Kidney epithelial cell (primary cell): ENCODE results near the gene KCNH1. TPM values are rescaled to one million over a fixed set of nuclear protein-coding genes. Genes with fewer than 3 reads are reported as not detected.

Experiments used
- DNase-seq: peaks from one replicate; pipeline ENCODE4 v3.0.0-alpha.2; 2010; ENCODE audit warnings: low read depth
- H3K27me3 ChIP-seq: 2 replicates; pipeline ENCODE4 v1.6.0; 2011; ENCODE audit warnings: low read length; ENCODE audit not compliant: control insufficient read depth, insufficient read depth
- H3K36me3 ChIP-seq: 2 replicates; pipeline ENCODE4 v1.5.1; 2011; ENCODE audit warnings: low read length; ENCODE audit not compliant: control insufficient read depth, insufficient read depth
- H3K4me3 ChIP-seq: 2 replicates; pipeline ENCODE4 v1.5.1; 2011; ENCODE audit warnings: low read depth, mild to moderate bottlenecking, control low read depth, low read length
- total RNA-seq: library from RNA; depleted of rRNA; stranded (reverse); fragments of >200 nt; gene quantifications from 2 replicates; pipeline ENCODE4 v1.2.3, GENCODE V29; 2015
- TF ChIP-seq, protein P1 (sequence below): IDR thresholded peaks from 2 replicates; pipeline ENCODE4 v1.5.1; 2011; ENCODE audit warnings: mild to moderate bottlenecking, moderate library complexity, low read length, control low read depth, inconsistent platforms; ENCODE audit not compliant: insufficient read depth, poor library complexity, severe bottlenecking

KCNH1 gene
- total RNA-seq, 1 donor from 2014 or later, result 14.3 TPM

DNA sequence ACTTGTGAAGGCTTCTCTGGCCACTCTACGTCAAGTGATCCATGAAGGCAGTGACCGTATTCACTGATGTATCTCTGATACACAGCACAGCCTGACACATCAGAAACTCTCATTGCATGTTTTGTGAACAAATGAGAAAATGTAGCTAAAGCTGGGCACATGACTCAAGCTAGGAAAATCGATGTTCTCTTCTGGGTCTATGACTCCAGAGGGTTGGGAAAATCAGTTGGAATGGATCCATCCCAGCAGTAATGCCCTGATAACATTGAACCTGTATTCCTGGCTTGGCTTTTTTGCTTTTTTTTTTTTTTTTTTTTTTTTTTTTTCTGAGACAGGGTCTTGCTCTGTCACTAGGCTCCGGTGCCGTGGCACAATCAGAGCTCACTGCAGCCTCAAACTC lies 395.7 kb downstream of the KCNH1 start:
- no peak for DNase-seq
- no peaks in the 10 kb centered on the region for H3K27me3 ChIP-seq
- TF ChIP-seq, protein P1, sequence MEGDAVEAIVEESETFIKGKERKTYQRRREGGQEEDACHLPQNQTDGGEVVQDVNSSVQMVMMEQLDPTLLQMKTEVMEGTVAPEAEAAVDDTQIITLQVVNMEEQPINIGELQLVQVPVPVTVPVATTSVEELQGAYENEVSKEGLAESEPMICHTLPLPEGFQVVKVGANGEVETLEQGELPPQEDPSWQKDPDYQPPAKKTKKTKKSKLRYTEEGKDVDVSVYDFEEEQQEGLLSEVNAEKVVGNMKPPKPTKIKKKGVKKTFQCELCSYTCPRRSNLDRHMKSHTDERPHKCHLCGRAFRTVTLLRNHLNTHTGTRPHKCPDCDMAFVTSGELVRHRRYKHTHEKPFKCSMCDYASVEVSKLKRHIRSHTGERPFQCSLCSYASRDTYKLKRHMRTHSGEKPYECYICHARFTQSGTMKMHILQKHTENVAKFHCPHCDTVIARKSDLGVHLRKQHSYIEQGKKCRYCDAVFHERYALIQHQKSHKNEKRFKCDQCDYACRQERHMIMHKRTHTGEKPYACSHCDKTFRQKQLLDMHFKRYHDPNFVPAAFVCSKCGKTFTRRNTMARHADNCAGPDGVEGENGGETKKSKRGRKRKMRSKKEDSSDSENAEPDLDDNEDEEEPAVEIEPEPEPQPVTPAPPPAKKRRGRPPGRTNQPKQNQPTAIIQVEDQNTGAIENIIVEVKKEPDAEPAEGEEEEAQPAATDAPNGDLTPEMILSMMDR, result no peak
- H3K4me3 ChIP-seq, result no peak overlapping the region
- H3K36me3 ChIP-seq, result no peaks in the 10 kb centered on the region

DNA sequence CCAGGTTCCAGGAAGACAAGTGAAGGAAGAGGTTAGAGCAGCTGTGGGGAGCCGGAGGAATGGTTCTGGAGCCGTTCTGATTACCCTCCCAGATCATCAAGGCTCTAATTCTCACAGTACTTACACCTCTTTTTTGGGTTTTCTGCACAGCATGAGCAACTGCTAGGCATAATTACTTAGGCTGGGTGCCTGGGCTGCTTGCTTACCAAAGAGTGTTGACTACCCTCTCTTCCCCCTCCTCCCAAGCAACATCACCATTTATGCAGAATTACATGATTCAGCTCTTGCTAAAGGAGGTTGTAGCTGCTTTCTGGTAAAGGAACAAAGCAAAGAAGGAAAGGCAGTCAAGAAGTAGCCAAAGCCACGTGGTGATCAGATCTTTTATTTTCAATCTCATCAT lies 397.2 kb downstream of the KCNH1 start:
- H3K4me3 ChIP-seq, result no peak overlapping the region
- TF ChIP-seq, protein P1, result no peak
- DNase-seq, result no peak
- no peaks in the 10 kb centered on the region for H3K27me3 ChIP-seq
- no peaks in the 10 kb centered on the region for H3K36me3 ChIP-seq

DNA sequence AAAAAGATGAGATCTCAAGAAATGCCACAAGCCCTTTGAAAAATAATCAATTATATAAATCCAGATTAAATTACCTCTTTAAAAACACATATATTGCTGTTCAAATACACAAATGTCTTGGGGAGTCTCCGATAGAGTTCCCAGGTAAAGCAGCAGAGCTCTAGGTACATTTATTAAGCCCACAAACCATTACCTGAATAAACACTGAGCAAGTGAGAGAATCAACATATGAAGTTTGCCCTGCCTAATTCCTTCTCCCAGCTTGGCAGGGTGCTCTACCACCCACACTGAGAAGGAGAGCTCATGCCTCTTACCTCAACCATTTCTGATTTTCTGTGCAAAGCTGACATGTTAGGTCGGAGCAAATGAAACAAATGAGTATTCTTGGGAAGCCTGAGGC lies 402.4 kb downstream of the KCNH1 start:
- no peak for DNase-seq
- TF ChIP-seq, protein P1, result no peak
- Histone ChIP-seq H3K36me3 (no peaks in the 10 kb centered on the region), H3K27me3 (no peaks in the 10 kb centered on the region), H3K4me3 (no peak overlapping the region)

DNA sequence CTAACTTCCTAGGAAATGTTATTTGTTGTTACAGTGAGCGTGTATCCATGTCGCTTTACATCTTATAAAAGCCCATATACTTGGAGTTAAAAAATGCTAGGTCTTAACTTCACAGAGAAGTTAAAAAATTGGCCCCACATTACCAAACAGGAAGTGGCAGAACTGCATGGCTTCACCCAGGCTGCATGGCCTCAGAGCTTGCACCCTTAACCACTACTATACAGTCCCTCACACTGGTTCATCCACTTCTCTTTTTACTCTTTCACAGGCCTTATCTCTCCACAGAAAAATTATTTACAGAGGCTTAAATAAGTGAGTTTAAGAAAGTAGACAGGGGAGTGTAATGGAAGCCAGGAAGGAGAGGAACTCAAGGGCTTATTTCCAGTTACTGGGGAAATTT lies 402.8 kb downstream of the KCNH1 start:
- H3K27me3 ChIP-seq, result no peaks in the 10 kb centered on the region
- TF ChIP-seq, protein P1, result no peak
- H3K36me3 ChIP-seq, result no peaks in the 10 kb centered on the region
- DNase-seq, result no peak
- no peak overlapping the region for H3K4me3 ChIP-seq

DNA sequence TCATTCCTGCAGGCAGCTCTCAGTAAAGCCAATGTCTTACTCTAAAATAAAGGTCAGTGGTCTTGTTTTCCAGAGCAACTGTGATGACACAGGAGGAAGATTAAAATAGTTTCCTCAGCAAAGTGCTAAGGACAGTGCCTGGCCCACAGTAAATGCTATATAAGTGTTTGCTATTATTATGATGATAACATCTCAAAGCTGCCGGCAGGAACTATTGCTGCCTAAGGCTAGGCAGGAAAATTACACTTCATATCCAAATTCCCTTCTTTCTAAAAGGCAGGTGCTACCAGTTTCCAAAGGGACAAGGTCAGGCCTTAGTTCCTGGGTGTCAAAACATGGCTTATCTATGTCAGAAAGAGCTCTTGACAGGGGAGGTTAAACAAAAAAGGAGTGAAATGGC lies 403.9 kb downstream of the KCNH1 start:
- Histone ChIP-seq H3K4me3 (no peak overlapping the region), H3K36me3 (no peaks in the 10 kb centered on the region), H3K27me3 (no peaks in the 10 kb centered on the region)
- no peak for DNase-seq
- TF ChIP-seq, protein P1, result no peak

DNA sequence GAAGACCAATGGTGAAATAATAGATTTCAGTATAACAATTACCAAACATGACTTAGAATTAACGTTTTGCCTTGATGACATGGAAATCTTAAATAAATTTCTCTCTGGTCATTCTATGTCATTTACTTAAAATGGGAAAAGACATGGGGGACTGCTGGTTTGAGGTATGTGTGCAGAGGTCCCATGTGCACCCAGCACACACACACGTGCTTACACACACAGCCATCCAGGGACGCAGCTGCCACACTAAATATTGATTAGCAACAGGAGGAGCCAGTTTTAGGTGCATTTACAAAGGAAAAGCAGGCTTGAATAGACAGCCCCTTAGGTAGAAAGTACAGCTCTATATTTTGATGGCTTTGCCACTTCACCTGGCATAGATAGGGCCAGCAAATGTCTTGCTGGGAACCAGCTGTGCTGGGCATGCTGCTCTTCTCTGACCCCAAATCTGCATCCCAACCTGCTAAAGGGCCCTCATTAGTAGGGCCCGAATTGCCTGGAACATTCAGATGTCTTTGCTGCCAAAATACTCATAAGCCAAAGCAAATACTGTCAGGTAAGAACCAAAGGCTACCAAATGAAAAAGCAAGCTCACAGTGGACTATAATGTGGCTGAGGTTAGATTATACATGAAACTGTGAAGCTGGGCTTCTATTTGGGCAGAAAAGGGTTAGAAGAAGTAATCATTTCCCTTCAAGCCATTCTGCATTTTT lies 405.4 kb downstream of the KCNH1 start:
- TF ChIP-seq, protein P1, result no peak
- no peak overlapping the region for H3K4me3 ChIP-seq
- H3K36me3 ChIP-seq, result no peaks in the 10 kb centered on the region
- no peaks in the 10 kb centered on the region for H3K27me3 ChIP-seq
- no peak for DNase-seq
